ENCODE data around the gene CREBZF.
"Not testable (repeated sequence)": the region's sequence is repeated elsewhere in the genome, so short reads cannot be mapped to it uniquely, and the experiment has no call there.

Gene CREBZF

GRCh38 chr11:85668157-85668556 lies 3.2 kb upstream of the CREBZF start:
- no peak for DNase-seq

- no peak for DNase-seq
Observed at GRCh38 chr11:85666687-85667086, 1.8 kb upstream of the CREBZF start.

GRCh38 chr11:85665733-85666132 lies 804 bp upstream of the CREBZF start:
- no peak for DNase-seq

GRCh38 chr11:85663753-85664614 lies 945 bp downstream of the CREBZF start:
- peak; percentile 57 for DNase-seq

- DNase-seq = peak; percentile 5
Observed at GRCh38 chr11:85663080-85663752, 1.7 kb downstream of the CREBZF start.

GRCh38 chr11:85661972-85662664 lies 2.8 kb downstream of the CREBZF start:
- no peak for DNase-seq

- no peak for DNase-seq
Observed at GRCh38 chr11:85658180-85658579, 6.7 kb downstream of the CREBZF start.

GRCh38 chr11:85656777-85657176 lies 8.2 kb downstream of the CREBZF start:
- no peak for DNase-seq

GRCh38 chr11:85654343-85654742 lies 10.6 kb downstream of the CREBZF start:
- DNase-seq = not testable (repeated sequence)

GRCh38 chr11:85652786-85653447 lies 12.0 kb downstream of the CREBZF start:
- no peak for DNase-seq

GRCh38 chr11:85651118-85651517 lies 13.8 kb downstream of the CREBZF start:
- DNase-seq = no peak

- DNase-seq = peak; percentile 85
Observed at GRCh38 chr11:85647604-85648299, 17.2 kb downstream of the CREBZF start, which contains the start of gene TMEM126A. Gene TMEM126A, plus strand, starts transcription at chr11:85647967. Its CDS starts 2,289 bp downstream, at chr11:85650256.

- DNase-seq = no peak
Observed at GRCh38 chr11:85647078-85647477, 17.9 kb downstream of the CREBZF start.

- no peak for DNase-seq
Observed at GRCh38 chr11:85643191-85643614, 21.7 kb downstream of the CREBZF start.

- no peak for DNase-seq
Observed at GRCh38 chr11:85634747-85635146, 30.2 kb downstream of the CREBZF start.

- DNase-seq = no peak
Observed at GRCh38 chr11:85628771-85629341, 36.1 kb downstream of the CREBZF start.

- DNase-seq = peak; percentile 98
Observed at GRCh38 chr11:85627998-85628770, 36.7 kb downstream of the CREBZF start, which contains the start of gene TMEM126B. Gene TMEM126B, plus strand, starts transcription at chr11:85628593. Its CDS starts 15 bp downstream, at chr11:85628608.

GRCh38 chr11:85627332-85627997 lies 37.5 kb downstream of the CREBZF start, which contains the start of gene DLG2:
Gene DLG2, minus strand, starts transcription at chr11:85627344.
- no peak for DNase-seq

GRCh38 chr11:85626496-85626895 lies 38.4 kb downstream of the CREBZF start:
- no peak for DNase-seq

- no peak for DNase-seq
Observed at GRCh38 chr11:85620256-85620655, 44.7 kb downstream of the CREBZF start.

All from DMS79 (cell line).